T-helper 2 cell (primary cell): ENCODE measurements around the gene IL17A.

ENCODE experiments used
- DNase-seq, 5 experiments: peaks; one replicate each; pipeline versions ENCODE4 v3.0.0 to v3.0.0-alpha.2; 2012 to 2022
- total RNA-seq, 2 donors: gene quantifications; one replicate each; lab custom pipeline; 2026; lab: John Stamatoyannopoulos, UW

The IL17A gene
- total RNA-seq: 0 reads per million in 2 donors

- DNase-seq: no peak
These were observed at the start of gene IL17A for GRCh38 chr6:52186075-52186474. TSS of gene IL17A (plus strand) at chr6:52186375. CDS start at chr6:52186432, 57 bp downstream.

GRCh38 chr6:52136934-52137467 is 49.2 kb upstream of the IL17A start:
- no peak for DNase-seq

- no peak for DNase-seq
These were observed 47.9 kb upstream of the IL17A start for GRCh38 chr6:52138284-52138683.

DNA sequence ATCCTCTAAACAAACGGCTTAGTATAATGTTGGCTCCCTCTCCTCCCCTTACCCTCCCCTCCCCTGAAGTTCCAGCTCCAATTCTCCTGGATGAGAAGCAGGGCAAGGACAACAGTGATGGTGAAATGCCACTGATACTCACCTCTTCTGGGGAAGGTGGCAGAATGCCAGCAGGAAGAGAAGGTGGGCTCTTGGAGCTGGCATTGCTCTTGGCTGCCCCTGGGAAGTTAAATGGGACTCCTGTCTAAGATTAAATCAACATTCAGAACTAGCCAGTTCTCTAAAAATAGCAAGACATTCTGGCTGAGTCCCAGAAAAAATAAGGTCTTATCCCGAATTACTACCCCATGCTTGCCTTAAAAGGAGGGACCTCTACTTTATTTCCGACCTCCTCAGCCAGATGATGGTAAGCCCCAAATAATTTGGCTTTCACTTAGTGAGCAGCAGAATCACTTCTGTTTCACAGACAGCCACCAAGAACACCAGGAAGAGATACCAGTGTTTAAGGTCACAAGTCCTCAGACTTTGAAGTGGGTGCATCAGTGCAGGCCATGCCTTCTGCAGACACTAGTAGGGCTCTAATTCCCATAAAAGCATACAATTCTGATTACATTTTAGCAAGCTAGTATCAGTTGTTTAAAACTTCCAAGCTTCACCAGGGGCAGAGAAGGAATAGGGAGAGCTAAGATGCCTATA is 46.0 kb upstream of the IL17A start:
- no peak for DNase-seq

DNA sequence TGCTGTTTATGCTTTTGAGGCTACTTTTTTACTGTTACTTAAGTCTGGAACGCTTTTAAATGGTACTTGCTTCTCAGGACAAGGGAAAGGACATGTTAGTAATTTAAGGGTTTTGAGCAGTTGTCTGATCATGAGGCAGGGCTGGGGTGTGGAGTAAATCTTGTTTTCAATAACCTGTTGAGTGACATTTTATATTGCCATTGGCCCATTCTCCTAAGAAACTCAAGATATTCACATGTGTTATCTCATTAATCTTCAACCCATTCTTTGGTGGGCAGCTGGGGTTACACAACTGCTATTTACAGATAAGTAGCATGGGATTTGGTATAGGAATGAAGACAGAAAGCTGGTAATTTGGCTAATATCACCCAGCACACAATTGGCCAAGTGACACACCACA is 44.6 kb upstream of the IL17A start:
- no peak for DNase-seq

- DNase-seq: no peak
These were observed 43.6 kb upstream of the IL17A start for GRCh38 chr6:52142556-52142955.

DNA sequence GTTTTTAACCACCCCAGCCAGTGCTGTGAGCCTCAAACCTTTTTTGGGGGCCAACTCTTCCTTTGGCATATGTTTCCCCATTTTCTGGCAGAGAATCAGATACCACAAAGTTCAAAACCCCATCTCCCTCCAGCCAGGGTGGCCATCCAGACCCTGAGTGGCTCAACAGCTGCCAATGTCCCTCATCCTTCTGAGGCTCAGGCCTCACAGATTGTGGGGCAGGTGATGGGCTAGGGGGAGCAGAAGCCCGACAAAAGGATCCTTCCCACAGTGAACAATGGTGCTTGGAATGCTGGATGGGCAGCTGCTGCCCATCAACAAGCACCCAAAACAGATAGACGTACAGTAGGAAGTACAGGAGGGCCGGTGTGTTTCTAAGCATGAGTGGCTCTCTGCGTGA is 42.6 kb upstream of the IL17A start:
- DNase-seq: no peak

GRCh38 chr6:52144196-52145076 is 41.7 kb upstream of the IL17A start:
- peak in 1 of 5 experiments; percentile 18 for DNase-seq

- no peak for DNase-seq
These were observed 39.2 kb upstream of the IL17A start for GRCh38 chr6:52146851-52147445.

- DNase-seq: no peak
These were observed 37.1 kb upstream of the IL17A start for GRCh38 chr6:52149076-52149475.

DNA sequence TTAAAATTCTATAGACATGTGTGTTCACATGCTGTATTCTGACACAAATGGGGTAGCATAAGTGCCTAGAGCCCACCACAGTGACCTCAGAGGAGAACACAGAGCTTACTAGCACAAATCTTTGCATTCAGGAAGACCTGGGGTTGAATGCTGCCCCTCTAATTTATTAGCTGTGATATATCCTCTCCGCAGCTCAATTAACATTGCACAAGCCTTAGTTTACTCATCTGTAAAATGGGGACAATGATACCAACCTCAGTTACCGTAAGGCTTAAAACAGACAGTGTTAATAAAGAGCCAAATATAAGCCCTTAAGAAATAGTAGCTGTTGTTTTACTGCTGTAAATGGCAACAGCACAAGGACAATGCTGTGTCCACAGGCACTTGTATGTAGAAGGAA is 36.2 kb upstream of the IL17A start:
- no peak for DNase-seq

- no peak for DNase-seq
These were observed 34.1 kb upstream of the IL17A start for GRCh38 chr6:52152070-52152423.

- no peak for DNase-seq
These were observed 33.4 kb upstream of the IL17A start for GRCh38 chr6:52152711-52153160.

GRCh38 chr6:52154381-52154780 is 31.8 kb upstream of the IL17A start:
- DNase-seq: no peak

- DNase-seq: peak in 1 of 5 experiments; percentile 70
These were observed 30.2 kb upstream of the IL17A start for GRCh38 chr6:52155791-52156576.

GRCh38 chr6:52157301-52157941 is 28.8 kb upstream of the IL17A start:
- DNase-seq: peak in 1 of 5 experiments; percentile 91

- DNase-seq: peak in 1 of 5 experiments; percentile 22
These were observed 25.6 kb upstream of the IL17A start for GRCh38 chr6:52160472-52161104.

DNA sequence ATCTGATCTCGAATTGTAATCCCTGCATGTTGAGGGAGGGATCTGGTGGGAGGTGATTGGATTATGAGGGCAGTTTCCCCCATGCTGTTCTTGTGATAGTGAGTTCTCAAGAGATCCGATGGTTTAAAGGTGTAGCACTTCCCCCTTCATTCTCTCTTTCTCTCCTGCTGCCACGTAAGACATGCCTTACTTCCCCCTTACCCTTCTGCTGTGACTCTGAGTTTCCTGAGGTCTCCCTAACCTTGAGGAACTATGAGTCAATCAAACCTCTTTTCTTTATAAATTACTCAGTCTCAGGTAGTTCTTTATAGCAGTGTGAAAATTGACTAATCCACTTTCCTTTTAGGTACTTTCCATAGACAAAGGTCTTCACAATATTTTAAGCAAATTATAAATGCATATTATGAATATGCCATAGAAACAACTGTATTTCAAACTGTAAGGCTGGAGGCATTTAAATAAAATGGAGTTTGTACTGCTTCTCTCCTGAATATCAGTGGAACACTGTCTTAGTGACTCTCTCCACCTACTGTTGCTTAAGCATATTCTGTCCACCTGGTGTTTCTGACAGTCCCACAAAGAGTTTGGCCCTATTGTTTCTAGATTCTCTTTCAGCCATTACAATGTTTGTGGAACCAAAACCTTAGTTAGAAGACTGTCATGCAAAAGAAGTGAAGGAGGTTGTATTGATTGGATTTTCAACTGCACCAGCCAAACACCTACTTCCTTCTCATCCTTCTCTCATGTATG is 24.3 kb upstream of the IL17A start:
- peak in 1 of 5 experiments; percentile 80 for DNase-seq

GRCh38 chr6:52162940-52163908 is 23.0 kb upstream of the IL17A start:
- DNase-seq: peak in 2 of 5 experiments; percentile 17 to 73
